Measurements from ENCODE around the gene UBE2L3.
"Not testable (repeated sequence)": the region's sequence is repeated elsewhere in the genome, so short reads cannot be mapped to it uniquely, and the experiment has no call there.

UBE2L3 gene

GRCh38 chr22:21571679-21572078, 4.2 kb downstream of the UBE2L3 start:
- DNase-seq (ENCODE audit: low read depth in 2 of 2) = no peak

- no peak for DNase-seq (ENCODE audit: low read depth in 2 of 2)
These were observed 5.8 kb downstream of the UBE2L3 start for GRCh38 chr22:21573293-21573734.

- no peak for DNase-seq (ENCODE audit: low read depth in 2 of 2)
These were observed 6.4 kb downstream of the UBE2L3 start for GRCh38 chr22:21573750-21574494.

- no peak for DNase-seq (ENCODE audit: low read depth in 2 of 2)
These were observed 11.9 kb downstream of the UBE2L3 start for GRCh38 chr22:21579474-21579851.

GRCh38 chr22:21580623-21581007, 13.1 kb downstream of the UBE2L3 start:
- DNase-seq (ENCODE audit: low read depth in 2 of 2) = not testable (repeated sequence)

- DNase-seq (ENCODE audit: low read depth in 2 of 2) = not testable (repeated sequence)
These were observed 13.6 kb downstream of the UBE2L3 start for GRCh38 chr22:21581009-21581713.

- DNase-seq (ENCODE audit: low read depth in 2 of 2) = no peak
These were observed 15.6 kb downstream of the UBE2L3 start for GRCh38 chr22:21582801-21583740.

GRCh38 chr22:21585389-21585788, 17.9 kb downstream of the UBE2L3 start:
- no peak for DNase-seq (ENCODE audit: low read depth in 2 of 2)

- DNase-seq (ENCODE audit: low read depth in 2 of 2) = no peak
These were observed 20.5 kb downstream of the UBE2L3 start for GRCh38 chr22:21587803-21588611.

GRCh38 chr22:21589396-21589795, 21.9 kb downstream of the UBE2L3 start:
- no peak for DNase-seq (ENCODE audit: low read depth in 2 of 2)

- no peak for DNase-seq (ENCODE audit: low read depth in 2 of 2)
These were observed 23.5 kb downstream of the UBE2L3 start for GRCh38 chr22:21590809-21591641.

GRCh38 chr22:21591695-21592094, 24.2 kb downstream of the UBE2L3 start:
- no peak for DNase-seq (ENCODE audit: low read depth in 2 of 2)

GRCh38 chr22:21592422-21592821, 24.9 kb downstream of the UBE2L3 start:
- no peak for DNase-seq (ENCODE audit: low read depth in 2 of 2)

GRCh38 chr22:21593406-21594232, 26.1 kb downstream of the UBE2L3 start:
- no peak for DNase-seq (ENCODE audit: low read depth in 2 of 2)

GRCh38 chr22:21594865-21595452, 27.4 kb downstream of the UBE2L3 start:
- DNase-seq (ENCODE audit: low read depth in 2 of 2) = no peak

- not testable (repeated sequence) for DNase-seq (ENCODE audit: low read depth in 2 of 2)
These were observed 29.0 kb downstream of the UBE2L3 start for GRCh38 chr22:21596356-21597135.

- DNase-seq (ENCODE audit: low read depth in 2 of 2) = no peak
These were observed 30.8 kb downstream of the UBE2L3 start for GRCh38 chr22:21598302-21598701.

Data from stimulated activated CD8-positive, alpha-beta memory T cell treated with anti-CD3 and anti-CD28 coated beads, Interleukin-7, amount 100 ng/mL, for 4 hours (primary cell).